Endothelial cell of umbilical vein (primary cell): Measurements from ENCODE around the gene DPH6. TPM values are rescaled to one million over a fixed set of nuclear protein-coding genes. Genes with fewer than 3 reads are reported as not detected.

Experiments used
- BruUV-seq: library from RNA; stranded (reverse); fragments of 400-500 nt; replicated peaks from 2 replicates; lab custom pipeline; 2021; lab: Mats Ljungman, UMichigan
- CTCF ChIA-PET: fragments of 300-600, 350-600 bp; sonication (Branson Sonifier 250); formaldehyde crosslinking; loops from one replicate; lab custom pipeline; 2021; ENCODE audit warnings: antibody characterized with exemption, inconsistent platforms; lab: Charles Lee
- POLR2A ChIA-PET: fragments of 300-600, 350-600 bp; sonication (Branson Sonifier 250); formaldehyde crosslinking; loops from one replicate; lab custom pipeline; 2021; ENCODE audit warnings: antibody characterized with exemption, inconsistent platforms; lab: Charles Lee
- DNase-seq: peaks from one replicate; pipeline ENCODE4 v3.0.0-alpha.2; 2011; ENCODE audit warnings: low read depth, low spot score
- FAIRE-seq: peaks from 2 replicates; lab custom pipeline; 2011; peaks lifted over from hg19 to GRCh38; lab: Jason Lieb, UNC
- H2AFZ ChIP-seq: 2 replicates; pipeline ENCODE4 v1.6.0; 2012; ENCODE audit warnings: low read depth, low read length, control low read depth, inconsistent platforms
- H3K27ac ChIP-seq: 2 replicates; pipeline ENCODE4 v1.5.1; 2011; ENCODE audit warnings: low read depth, mild to moderate bottlenecking, control low read depth, low read length, moderate library complexity; ENCODE audit not compliant: insufficient read depth
- H3K27me3 ChIP-seq, 2 experiments: 2 replicates each; pipeline versions ENCODE4 v1.6.0 to v1.6.1; 2011; ENCODE audit warnings: low read length in 2 of 2, mixed read lengths in 1 of 2; ENCODE audit not compliant: control insufficient read depth in 2 of 2, insufficient read depth in 2 of 2
- H3K36me3 ChIP-seq, 2 experiments: 2 replicates in 1 of 2; 3 replicates in 1 of 2; pipeline ENCODE4 v1.5.1; 2011; ENCODE audit warnings: low read length in 2 of 2, mild to moderate bottlenecking in 1 of 2, moderate library complexity in 1 of 2; ENCODE audit not compliant: control insufficient read depth in 2 of 2, insufficient read depth in 2 of 2; ENCODE audit errors: extremely low read depth in 1 of 2
- H3K4me1 ChIP-seq: 3 replicates; pipeline ENCODE4 v1.5.1; 2011; ENCODE audit warnings: mild to moderate bottlenecking, low read length; ENCODE audit not compliant: control insufficient read depth, insufficient read depth; ENCODE audit errors: extremely low read depth
- H3K4me2 ChIP-seq: 2 replicates; pipeline ENCODE4 v1.6.1; 2011; ENCODE audit warnings: low read length, control low read depth, mixed read lengths; ENCODE audit not compliant: insufficient read depth
- H3K4me3 ChIP-seq, 3 experiments: fragments of 200-600 bp in 1 of 3; sonication (generic), shearing (Covaris generic) in 1 of 3; replicated peaks in 1 of 3; 2 replicates each; pipeline ENCODE4 v1.5.1; 2011 to 2016; ENCODE audit warnings: control low read depth in 3 of 3, low read length in 3 of 3, mild to moderate bottlenecking in 2 of 3, inconsistent platforms in 1 of 3, low read depth in 1 of 3, moderate library complexity in 1 of 3; ENCODE audit not compliant: insufficient read depth in 1 of 3
- H3K79me2 ChIP-seq: 2 replicates; pipeline ENCODE4 v1.6.0; 2012; ENCODE audit warnings: low read length, inconsistent platforms; ENCODE audit not compliant: control insufficient read depth, insufficient read depth
- H3K9ac ChIP-seq: replicated peaks from 2 replicates; pipeline ENCODE3; 2011; ENCODE audit warnings: low read length, control low read depth; ENCODE audit not compliant: insufficient read depth; ENCODE audit errors: extremely low read depth
- H3K9me1 ChIP-seq: replicated peaks from 3 replicates; pipeline ENCODE4 v1.6.0; 2011; ENCODE audit warnings: mild to moderate bottlenecking, low read length; ENCODE audit not compliant: control insufficient read depth, insufficient read depth; ENCODE audit errors: extremely low read depth
- H3K9me3 ChIP-seq: replicated peaks from 2 replicates; pipeline ENCODE4 v1.5.1; 2012; ENCODE audit warnings: low read length, inconsistent platforms; ENCODE audit not compliant: control insufficient read depth, insufficient read depth
- H4K20me1 ChIP-seq: replicated peaks from 2 replicates; pipeline ENCODE3; 2011; ENCODE audit warnings: mild to moderate bottlenecking, low read length; ENCODE audit not compliant: control insufficient read depth, insufficient read depth; ENCODE audit errors: extremely low read depth
- CTCF ChIP-seq, 2 donors: IDR thresholded peaks; 1 replicate in 1 of 2; 2 replicates in 1 of 2; pipeline ENCODE4 v1.5.1; 2011; ENCODE audit warnings: low read length in 2 of 2, mild to moderate bottlenecking in 2 of 2, moderate library complexity in 2 of 2, control low read depth in 1 of 2, inconsistent platforms in 1 of 2, low read depth in 1 of 2; ENCODE audit not compliant: insufficient read depth in 1 of 2; ENCODE audit errors: extremely low read depth in 1 of 2
- EZH2 ChIP-seq: IDR thresholded peaks from 2 replicates; pipeline ENCODE4 v1.6.1; 2012; ENCODE audit warnings: borderline replicate concordance, low read depth, mild to moderate bottlenecking, moderate library complexity, low read length, inconsistent platforms; ENCODE audit not compliant: severe bottlenecking
- FOS ChIP-seq: IDR thresholded peaks from 2 replicates; pipeline ENCODE4 v1.6.1; 2011; ENCODE audit warnings: mild to moderate bottlenecking, low read length, moderate library complexity, borderline replicate concordance; ENCODE audit not compliant: insufficient read depth
- GATA2 ChIP-seq: IDR thresholded peaks from 2 replicates; pipeline ENCODE4 v1.7.0; 2011; ENCODE audit warnings: low read depth, mild to moderate bottlenecking, moderate library complexity, mixed read lengths, low read length; ENCODE audit not compliant: insufficient read length, insufficient read depth
- JUN ChIP-seq: IDR thresholded peaks from 2 replicates; pipeline ENCODE4 v1.6.1; 2011; ENCODE audit warnings: borderline replicate concordance, low read depth; ENCODE audit not compliant: insufficient read length, insufficient read depth
- MAX ChIP-seq: IDR thresholded peaks from 2 replicates; pipeline ENCODE4 v1.6.1; 2011; ENCODE audit not compliant: insufficient read depth, insufficient read length
- MYC ChIP-seq: IDR thresholded peaks from one replicate; pipeline ENCODE4 v1.6.1; 2011; ENCODE audit warnings: mild to moderate bottlenecking, low read depth, low read length
- POLR2A ChIP-seq: IDR thresholded peaks from 2 replicates; pipeline ENCODE4 v1.6.1; 2012; ENCODE audit warnings: low read depth, mild to moderate bottlenecking, control low read depth, low read length
- POLR2AphosphoS5 ChIP-seq: IDR thresholded peaks from 2 replicates; pipeline ENCODE4 v1.6.1; 2012; ENCODE audit warnings: low read depth, mild to moderate bottlenecking, control low read depth, low read length, moderate library complexity; ENCODE audit not compliant: insufficient read depth
- dilution Hi-C: fragments of 300-500 bp; cut with MboI; formaldehyde crosslinking; loops from one replicate; pipeline ENCODE4 v1.15.0; 2019; ENCODE audit warnings: low sequenced_read_pairs; ENCODE audit not compliant: extremely low pct_ligation_motif_present
- intact Hi-C: fragments of 100-400 bp; cut with micrococcal nuclease; formaldehyde crosslinking; loops from one replicate; pipeline ENCODE4 v1.10.0; 2022
- microRNA-seq: library from miRNA; unstranded; fragments of <30 nt; microRNA quantifications from one replicate; pipeline ENCODE4 v1.2.0, GENCODE V29; 2021; ENCODE audit warnings: borderline number of aligned reads, borderline replicate concordance
- polyA plus RNA-seq, 4 experiments: library from polyadenylated mRNA; depleted of rRNA in 3 of 4; stranded (reverse) in 3 of 4; unstranded in 1 of 4; fragments of >200 nt; gene quantifications; 2 replicates each; pipeline versions ENCODE4 v1.2.1 to v1.2.3, GENCODE V29; 2011 to 2012; ENCODE audit warnings: missing spikeins in 1 of 4
- small RNA-seq: library from RNA; depleted of rRNA; stranded (forward); fragments of <200 nt; gene quantifications from one replicate; pipeline ENCODE3, GENCODE V24; 2012; ENCODE audit warnings: low replicate concordance, low read depth; ENCODE audit not compliant: insufficient read depth, insufficient read length
- total RNA-seq: library from RNA; stranded (reverse); gene quantifications from 2 replicates; pipeline ENCODE4 v1.2.3, GENCODE V29; 2021

DPH6 gene
- total and polyA plus RNA-seq, 2 donors (not counting 3 experiments of a cell fraction or from before 2014, with no cell fraction given): 4.6 to 10.1 TPM

GRCh38 chr15:35320911-35321310 lies 225.1 kb downstream of the DPH6 start:
- ChIA-PET CTCF (interaction anchor here (0.6 to 4.2 kb wide), 4 partner anchors 8 to 123 kb away, joined by 3 to 17 read pairs (median 4); no protein-coding TSS in a partner anchor), POLR2A (no interaction called here)
- H3K9ac ChIP-seq: no peak overlapping the region
- no peak overlapping the region for H2AFZ ChIP-seq
- H3K4me1 ChIP-seq: no peaks in the 10 kb centered on the region
- no peak overlapping the region for H3K4me2 ChIP-seq
- no peak for FAIRE-seq
- no peak overlapping the region for H3K27ac ChIP-seq
- intact Hi-C loops: no loop called here
- dilution Hi-C loops: no loop called here
- TF ChIP-seq MAX: no peak
- TF ChIP-seq MYC: no peak
- no peak for TF ChIP-seq POLR2A
- no peak for TF ChIP-seq CTCF (IDR thresholded peaks at IDR 0.05; ENCODE audit: extremely low read depth in 1 of 2, insufficient read depth in 1 of 2, low read depth in 1 of 2, low read length in 2 of 2)
- TF ChIP-seq JUN: no peak
- TF ChIP-seq FOS: no peak
- no peak for TF ChIP-seq GATA2
- TF ChIP-seq POLR2AphosphoS5: no peak
- no peak for TF ChIP-seq EZH2
- no peaks in the 10 kb centered on the region for H3K9me1 ChIP-seq
- no peak for DNase-seq
- BruUV-seq: no TSS peak
- no peaks in the 10 kb centered on the region for H3K79me2 ChIP-seq
- no peaks in the 10 kb centered on the region for H3K27me3 ChIP-seq
- no peaks in the 10 kb centered on the region for H3K36me3 ChIP-seq
- no peaks in the 10 kb centered on the region for H4K20me1 ChIP-seq
- H3K4me3 ChIP-seq: no peak overlapping the region
- H3K9me3 ChIP-seq: no peaks in the 10 kb centered on the region

Small RNA genes lying within 50 kb of the gene (microRNA-seq; reads per million reads assigned to microRNA genes)
- gene MIR3942: not detected

Small RNA genes lying within 50 kb of the gene (small RNA-seq; reads per million reads assigned to genes)
- gene AC019288.1 (not detected), gene MIR3942 (not detected)
